Measurements from ENCODE around the gene PLEKHJ1. TPM values are rescaled to one million over a fixed set of nuclear protein-coding genes. Genes with fewer than 3 reads are reported as not detected.
A peak's percentile ranks its signal among the peaks of the same experiment; 100 is the strongest.

The PLEKHJ1 gene
- total and polyA plus RNA-seq, 4 donors = 64.4 to 76.4 (median 67.3) TPM

DNA sequence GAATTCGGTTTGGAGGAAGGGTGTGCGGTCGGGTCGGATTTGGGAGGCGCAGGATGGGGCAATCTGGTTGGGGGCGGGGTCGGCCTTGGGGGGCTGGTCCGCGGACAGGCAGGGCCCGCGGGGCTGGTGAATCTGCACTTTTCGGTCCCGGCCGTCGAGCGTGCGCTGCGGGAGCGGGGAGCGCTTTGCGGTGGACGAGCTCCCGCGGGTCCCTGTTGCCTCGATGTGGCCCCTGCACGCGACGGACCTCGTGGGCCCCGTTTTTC lies 34.0 kb upstream of the PLEKHJ1 start:
- Histone ChIP-seq H3K4me1 (ENCODE audit: control insufficient read depth in 5 of 5, insufficient read depth in 5 of 5, low read length in 5 of 5) (peaks cover 0 to 23% (median 14%) of the 10 kb centered on the region in 5 donors), H3K9ac (ENCODE audit: insufficient read depth in 1 of 2, low read length in 2 of 2) (peak overlapping the region; percentile 46 to 61), H3K27ac (ENCODE audit: low read depth in 1 of 2, low read length in 1 of 2) (peak overlapping the region; percentile 99), H3K4me3 (peak overlapping the region; percentile 81), H3K9me3 (ENCODE audit: control insufficient read depth in 4 of 4, insufficient read depth in 3 of 4, low read length in 3 of 4) (no peaks in the 10 kb centered on the region), H3K27me3 (ENCODE audit: control insufficient read depth in 3 of 3, insufficient read depth in 3 of 3, low read length in 2 of 3) (no peaks in the 10 kb centered on the region), H3K36me3 (ENCODE audit: control insufficient read depth in 4 of 4, insufficient read depth in 4 of 4, low read length in 4 of 4) (peaks cover 4 to 19% (median 9%) of the 10 kb centered on the region in 4 donors)
- ATAC-seq (ENCODE audit: insufficient read depth, low FRiP score) (no peak), DNase-seq (no peak)
- TF ChIP-seq, protein P1, sequence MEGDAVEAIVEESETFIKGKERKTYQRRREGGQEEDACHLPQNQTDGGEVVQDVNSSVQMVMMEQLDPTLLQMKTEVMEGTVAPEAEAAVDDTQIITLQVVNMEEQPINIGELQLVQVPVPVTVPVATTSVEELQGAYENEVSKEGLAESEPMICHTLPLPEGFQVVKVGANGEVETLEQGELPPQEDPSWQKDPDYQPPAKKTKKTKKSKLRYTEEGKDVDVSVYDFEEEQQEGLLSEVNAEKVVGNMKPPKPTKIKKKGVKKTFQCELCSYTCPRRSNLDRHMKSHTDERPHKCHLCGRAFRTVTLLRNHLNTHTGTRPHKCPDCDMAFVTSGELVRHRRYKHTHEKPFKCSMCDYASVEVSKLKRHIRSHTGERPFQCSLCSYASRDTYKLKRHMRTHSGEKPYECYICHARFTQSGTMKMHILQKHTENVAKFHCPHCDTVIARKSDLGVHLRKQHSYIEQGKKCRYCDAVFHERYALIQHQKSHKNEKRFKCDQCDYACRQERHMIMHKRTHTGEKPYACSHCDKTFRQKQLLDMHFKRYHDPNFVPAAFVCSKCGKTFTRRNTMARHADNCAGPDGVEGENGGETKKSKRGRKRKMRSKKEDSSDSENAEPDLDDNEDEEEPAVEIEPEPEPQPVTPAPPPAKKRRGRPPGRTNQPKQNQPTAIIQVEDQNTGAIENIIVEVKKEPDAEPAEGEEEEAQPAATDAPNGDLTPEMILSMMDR (IDR thresholded peaks at IDR 0.05; ENCODE audit: control extremely low read depth, extremely low read depth) = no peak
- 0 to 1% methylated on average over 29 to 30 of the region's 30 CpGs for WGBS, 2 donors

DNA sequence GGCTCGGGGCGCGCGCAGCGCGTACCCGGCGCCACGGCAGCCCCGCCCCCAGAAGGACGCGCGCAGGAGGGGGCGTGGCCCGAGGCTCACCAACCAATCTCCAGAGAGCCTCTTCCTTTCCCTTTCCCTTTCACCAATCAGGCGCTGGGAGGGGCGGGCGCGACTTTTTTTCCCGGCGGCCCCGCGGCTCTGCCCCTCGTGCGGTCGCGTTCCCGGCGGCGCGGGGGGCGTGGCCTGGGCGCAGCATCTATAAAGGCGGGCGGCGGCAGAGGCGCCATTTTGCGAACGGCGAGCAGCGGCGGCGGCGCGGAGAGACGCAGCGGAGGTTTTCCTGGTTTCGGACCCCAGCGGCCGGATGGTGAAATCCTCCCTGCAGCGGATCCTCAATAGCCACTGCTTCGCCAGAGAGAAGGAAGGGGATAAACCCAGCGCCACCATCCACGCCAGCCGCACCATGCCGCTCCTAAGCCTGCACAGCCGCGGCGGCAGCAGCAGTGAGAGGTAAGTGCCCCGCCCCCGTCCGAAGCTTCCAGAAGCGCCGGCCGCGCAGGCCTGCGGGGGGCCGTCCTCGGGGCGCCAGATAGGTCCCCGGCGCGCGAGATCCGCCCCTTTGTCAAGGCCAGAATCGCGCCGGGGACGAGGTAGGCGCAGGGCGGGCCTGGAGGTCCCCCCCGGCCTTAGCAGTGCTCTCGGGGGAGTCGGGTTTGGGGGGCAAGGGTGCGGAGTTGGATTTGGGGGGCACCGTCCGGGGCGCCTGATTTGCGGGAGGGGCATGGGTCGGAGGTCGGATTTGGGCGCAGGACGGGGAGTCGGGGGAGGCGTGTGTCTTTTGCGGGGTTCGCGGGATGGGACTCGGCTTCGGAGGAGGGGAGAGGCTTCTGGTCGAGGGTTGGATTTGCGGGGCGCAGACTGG lies 33.4 kb upstream of the PLEKHJ1 start:
- WGBS, 2 donors = 1% methylated on average over 95 to 103 of the region's 103 CpGs
- Histone ChIP-seq H3K4me3 (peak overlapping the region; percentile 81), H3K36me3 (ENCODE audit: control insufficient read depth in 4 of 4, insufficient read depth in 4 of 4, low read length in 4 of 4) (peaks cover 4 to 19% (median 9%) of the 10 kb centered on the region in 4 donors), H3K27me3 (ENCODE audit: control insufficient read depth in 3 of 3, insufficient read depth in 3 of 3, low read length in 2 of 3) (no peaks in the 10 kb centered on the region), H3K4me1 (ENCODE audit: control insufficient read depth in 5 of 5, insufficient read depth in 5 of 5, low read length in 5 of 5) (peaks cover 0 to 21% (median 12%) of the 10 kb centered on the region in 5 donors), H3K9me3 (ENCODE audit: control insufficient read depth in 4 of 4, insufficient read depth in 3 of 4, low read length in 3 of 4) (no peaks in the 10 kb centered on the region), H3K9ac (ENCODE audit: insufficient read depth in 1 of 2, low read length in 2 of 2) (peak overlapping the region; percentile 46 to 90), H3K27ac (ENCODE audit: low read depth in 1 of 2, low read length in 1 of 2) (peak overlapping the region; percentile 99)
- peak; percentile 98 to 99 (median 98) for DNase-seq
- ATAC-seq (ENCODE audit: insufficient read depth, low FRiP score) = peak; percentile 75
- TF ChIP-seq, protein P1 (IDR thresholded peaks at IDR 0.05; ENCODE audit: control extremely low read depth, extremely low read depth) = peak; percentile 1

DNA sequence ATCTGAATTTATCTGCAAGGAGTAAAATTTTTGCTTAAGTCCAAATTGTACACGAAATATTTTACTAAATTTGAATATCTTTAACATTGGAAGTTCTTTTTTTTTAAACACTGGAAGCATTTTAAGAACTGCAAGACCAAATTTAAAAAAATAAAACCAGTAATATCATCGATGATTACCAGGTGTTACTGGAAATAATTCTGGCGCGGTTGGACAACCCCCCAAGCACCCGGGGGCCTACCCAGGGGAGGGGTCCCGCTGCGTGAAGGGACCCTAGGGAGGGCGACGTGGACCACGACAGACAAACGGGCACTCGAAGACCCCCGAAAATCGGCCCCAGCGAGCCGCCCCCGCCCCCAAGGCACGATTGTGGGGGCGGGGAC lies 32.7 kb upstream of the PLEKHJ1 start:
- no peak for ATAC-seq (ENCODE audit: insufficient read depth, low FRiP score)
- peaks cover 4 to 19% (median 9%) of the 10 kb centered on the region in 4 donors for H3K36me3 ChIP-seq (ENCODE audit: control insufficient read depth in 4 of 4, insufficient read depth in 4 of 4, low read length in 4 of 4)
- peaks cover 0 to 17% (median 12%) of the 10 kb centered on the region in 5 donors for H3K4me1 ChIP-seq (ENCODE audit: control insufficient read depth in 5 of 5, insufficient read depth in 5 of 5, low read length in 5 of 5)
- no peaks in the 10 kb centered on the region for H3K27me3 ChIP-seq (ENCODE audit: control insufficient read depth in 3 of 3, insufficient read depth in 3 of 3, low read length in 2 of 3)
- TF ChIP-seq, protein P1 (IDR thresholded peaks at IDR 0.05; ENCODE audit: control extremely low read depth, extremely low read depth) = no peak
- 2% methylated on average over 14 to 19 of the region's 19 CpGs for WGBS, 2 donors
- DNase-seq = no peak
- H3K9ac ChIP-seq (ENCODE audit: insufficient read depth in 1 of 2, low read length in 2 of 2) = peak overlapping the region; percentile 11 to 16
- H3K4me3 ChIP-seq = peak overlapping the region; percentile 52
- H3K27ac ChIP-seq (ENCODE audit: low read depth in 1 of 2, low read length in 1 of 2) = peak overlapping the region; percentile 64 to 72
- H3K9me3 ChIP-seq (ENCODE audit: control insufficient read depth in 4 of 4, insufficient read depth in 3 of 4, low read length in 3 of 4) = no peaks in the 10 kb centered on the region
